CD4-positive, alpha-beta T cell (primary cell): ENCODE measurements around the gene POU3F1. TPM values are rescaled to one million over a fixed set of nuclear protein-coding genes. Genes with fewer than 3 reads are reported as not detected.

Source experiments
- ATAC-seq: fragments of 200-7000 bp; cut with Tn5 transposase; one replicate; pipeline ENCODE4 v1.10.0; 2022; ENCODE audit warnings: mild to moderate bottlenecking; ENCODE audit not compliant: poor library complexity
- CTCF ChIA-PET: fragments of 350-600 bp; sonication (Branson Sonifier 250); formaldehyde crosslinking; loops from one replicate; lab custom pipeline; 2021; ENCODE audit warnings: antibody characterized with exemption, inconsistent platforms; lab: Charles Lee
- POLR2A ChIA-PET: fragments of 350-600 bp; sonication (Branson Sonifier 250); formaldehyde crosslinking; loops from one replicate; lab custom pipeline; 2021; ENCODE audit warnings: antibody characterized with exemption, inconsistent platforms; lab: Charles Lee
- DNase-seq, 14 experiments: peaks; one replicate each; pipeline ENCODE4 v3.0.0-alpha.2; 2013 to 2020; ENCODE audit warnings: mixed read lengths in 2 of 14
- H3K27ac ChIP-seq, 2 donors: one replicate each; pipeline versions ENCODE4 v1.5.1 to v1.7.0; 2013; ENCODE audit warnings: low read length in 2 of 2, low read depth in 1 of 2, mild to moderate bottlenecking in 1 of 2
- H3K27me3 ChIP-seq, 2 experiments: 1 replicate in 1 of 2; 2 replicates in 1 of 2; pipeline versions ENCODE4 v1.6.1 to v1.7.0; 2013; ENCODE audit warnings: low read length in 2 of 2, control low read depth in 1 of 2, mild to moderate bottlenecking in 1 of 2, moderate library complexity in 1 of 2; ENCODE audit not compliant: insufficient read depth in 2 of 2, control insufficient read depth in 1 of 2
- H3K36me3 ChIP-seq: one replicate; pipeline ENCODE4 v1.6.1; 2013; ENCODE audit warnings: low read length, control low read depth; ENCODE audit not compliant: insufficient read depth
- H3K4me1 ChIP-seq: one replicate; pipeline ENCODE4 v1.6.1; 2013; ENCODE audit warnings: low read length, control low read depth; ENCODE audit not compliant: insufficient read depth
- H3K4me3 ChIP-seq: one replicate; pipeline ENCODE4 v1.5.1; 2013; ENCODE audit warnings: mild to moderate bottlenecking, low read length, moderate library complexity
- H3K9me3 ChIP-seq, 2 experiments: 1 replicate in 1 of 2; 2 replicates in 1 of 2; pipeline versions ENCODE4 v1.6.1 to v1.7.0; 2013; ENCODE audit warnings: low read length in 2 of 2, mild to moderate bottlenecking in 2 of 2, control low read depth in 1 of 2, moderate library complexity in 1 of 2; ENCODE audit not compliant: control insufficient read depth in 1 of 2, insufficient read depth in 1 of 2
- H3K27ac Mint-ChIP-seq: one replicate; pipeline ENCODE4 v1.8.0; 2020; ENCODE audit warnings: mixed read lengths
- H3K27me3 Mint-ChIP-seq: one replicate; pipeline ENCODE4 v1.8.0; 2021; ENCODE audit warnings: mixed read lengths
- H3K36me3 Mint-ChIP-seq: one replicate; pipeline ENCODE4 v1.8.0; 2021; ENCODE audit warnings: low read depth, mixed read lengths
- H3K4me1 Mint-ChIP-seq: one replicate; pipeline ENCODE4 v1.8.0; 2021; ENCODE audit warnings: low read depth, mixed read lengths
- H3K4me3 Mint-ChIP-seq: one replicate; pipeline ENCODE4 v1.8.0; 2020; ENCODE audit warnings: mild to moderate bottlenecking, mixed read lengths
- H3K9me3 Mint-ChIP-seq: one replicate; pipeline ENCODE4 v1.8.0; 2020; ENCODE audit warnings: mixed read lengths
- CTCF ChIP-seq: fragments of 200-600 bp; IDR thresholded peaks from one replicate; pipeline ENCODE4 v1.8.0; 2022; ENCODE audit warnings: antibody characterized with exemption, mild to moderate bottlenecking
- intact Hi-C, 2 experiments: fragments of 100-400 bp; cut with DNase I in 1 of 2; cut with micrococcal nuclease in 1 of 2; formaldehyde crosslinking; loops; one replicate each; pipeline versions ENCODE4 v1.15.1 to v1.9.0; 2023 to 2025; cut with DNase I, micrococcal nuclease
- total RNA-seq, 174 experiments: library from RNA in 2 of 174; stranded (reverse) in 2 of 174; gene quantifications; one replicate each; pipeline ENCODE4 v1.2.3 and lab custom pipeline; 2021 to 2026

The POU3F1 gene
- total RNA-seq, 2 experiments from 2014 or later, result 0.22 to 0.27 TPM

GRCh38 chr1:38089712-38090360 is 43.2 kb upstream of the POU3F1 start:
- Histone ChIP-seq H3K4me1 (no peaks in the 10 kb centered on the region), H3K4me3 (no peak overlapping the region), H3K9me3 (no peaks in the 10 kb centered on the region), H3K27ac (no peak overlapping the region), H3K27me3 (peaks cover 7% of the 10 kb centered on the region in 2 experiments), H3K36me3 (no peaks in the 10 kb centered on the region)
- Mint-ChIP-seq H3K9me3 (no peaks in the 10 kb centered on the region), H3K36me3 (no peaks in the 10 kb centered on the region), H3K4me3 (no peak overlapping the region), H3K27ac (no peak overlapping the region), H3K4me1 (no peaks in the 10 kb centered on the region), H3K27me3 (peaks cover 45% of the 10 kb centered on the region)
- ATAC-seq, result no peak
- intact Hi-C loops, result no loop called here
- no peak for DNase-seq
- CTCF ChIA-PET, result no interaction called here
- POLR2A ChIA-PET, result no interaction called here
- TF ChIP-seq CTCF, result no peak

GRCh38 chr1:38088791-38089190 is 42.2 kb upstream of the POU3F1 start:
- POLR2A ChIA-PET, result no interaction called here
- Histone ChIP-seq H3K4me1 (no peaks in the 10 kb centered on the region), H3K9me3 (no peaks in the 10 kb centered on the region), H3K4me3 (no peak overlapping the region), H3K27ac (no peak overlapping the region), H3K27me3 (peaks cover 0 to 9% of the 10 kb centered on the region in 2 experiments), H3K36me3 (no peaks in the 10 kb centered on the region)
- Mint-ChIP-seq H3K27ac (no peak overlapping the region), H3K27me3 (peaks cover 44% of the 10 kb centered on the region), H3K4me3 (no peak overlapping the region), H3K4me1 (no peaks in the 10 kb centered on the region), H3K36me3 (no peaks in the 10 kb centered on the region), H3K9me3 (no peaks in the 10 kb centered on the region)
- no peak for ATAC-seq
- CTCF ChIA-PET, result no interaction called here
- intact Hi-C loops, result no loop called here
- no peak for DNase-seq
- no peak for TF ChIP-seq CTCF

GRCh38 chr1:38088366-38088765 is 41.8 kb upstream of the POU3F1 start:
- Mint-ChIP-seq H3K9me3 (no peaks in the 10 kb centered on the region), H3K27ac (no peak overlapping the region), H3K27me3 (peaks cover 40% of the 10 kb centered on the region), H3K4me1 (no peaks in the 10 kb centered on the region), H3K4me3 (no peak overlapping the region), H3K36me3 (no peaks in the 10 kb centered on the region)
- ATAC-seq, result no peak
- CTCF ChIA-PET, result no interaction called here
- intact Hi-C loops, result no loop called here
- no peak for TF ChIP-seq CTCF
- no peak overlapping the region for H3K4me3 ChIP-seq
- POLR2A ChIA-PET, result no interaction called here
- no peaks in the 10 kb centered on the region for H3K4me1 ChIP-seq
- no peak for DNase-seq
- H3K9me3 ChIP-seq, result no peaks in the 10 kb centered on the region
- H3K27me3 ChIP-seq, result peaks cover 0 to 9% of the 10 kb centered on the region in 2 experiments
- no peaks in the 10 kb centered on the region for H3K36me3 ChIP-seq
- H3K27ac ChIP-seq, result no peak overlapping the region
